Ishikawa (cell line): ENCODE results near the gene C14orf180.

Experiments
- CEBPB ChIP-seq: IDR thresholded peaks from 2 replicates; pipeline ENCODE4 v1.6.1; 2012
- CREB1 ChIP-seq: IDR thresholded peaks from 2 replicates; pipeline ENCODE4 v1.6.1; 2012; ENCODE audit warnings: low read depth
- EGR1 ChIP-seq: IDR thresholded peaks from 2 replicates; pipeline ENCODE4 v1.6.1; 2012
- EP300 ChIP-seq: IDR thresholded peaks from 2 replicates; pipeline ENCODE4 v1.6.1; 2012; ENCODE audit warnings: borderline replicate concordance
- FOXM1 ChIP-seq: IDR thresholded peaks from 2 replicates; pipeline ENCODE4 v1.6.1; 2012; ENCODE audit warnings: low read depth, borderline replicate concordance
- NFIC ChIP-seq: IDR thresholded peaks from 2 replicates; pipeline ENCODE4 v1.6.1; 2012
- RAD21 ChIP-seq: IDR thresholded peaks from 2 replicates; pipeline ENCODE4 v1.6.1; 2012; ENCODE audit warnings: low read depth
- TAF1 ChIP-seq: IDR thresholded peaks from 2 replicates; pipeline ENCODE4 v1.6.1; 2012; ENCODE audit warnings: low read depth, mild to moderate bottlenecking
- TCF12 ChIP-seq: IDR thresholded peaks from 2 replicates; pipeline ENCODE4 v1.6.1; 2012; ENCODE audit warnings: low read depth
- TEAD4 ChIP-seq: IDR thresholded peaks from 2 replicates; pipeline ENCODE4 v1.6.1; 2012
- YY1 ChIP-seq: IDR thresholded peaks from 2 replicates; pipeline ENCODE4 v1.6.1; 2012; ENCODE audit warnings: low read depth
- ZBTB7A ChIP-seq: IDR thresholded peaks from 2 replicates; pipeline ENCODE4 v1.6.1; 2012; ENCODE audit warnings: low read depth
- TF ChIP-seq, protein P1 (sequence below): IDR thresholded peaks from 2 replicates; pipeline ENCODE4 v1.6.1; 2012
- TF ChIP-seq, protein P2 (sequence below): IDR thresholded peaks from 2 replicates; pipeline ENCODE4 v1.6.1; 2012
- TF ChIP-seq, protein P3 (sequence below): IDR thresholded peaks from 2 replicates; pipeline ENCODE4 v1.6.1; 2012; ENCODE audit warnings: low read depth, mild to moderate bottlenecking

Gene C14orf180

DNA sequence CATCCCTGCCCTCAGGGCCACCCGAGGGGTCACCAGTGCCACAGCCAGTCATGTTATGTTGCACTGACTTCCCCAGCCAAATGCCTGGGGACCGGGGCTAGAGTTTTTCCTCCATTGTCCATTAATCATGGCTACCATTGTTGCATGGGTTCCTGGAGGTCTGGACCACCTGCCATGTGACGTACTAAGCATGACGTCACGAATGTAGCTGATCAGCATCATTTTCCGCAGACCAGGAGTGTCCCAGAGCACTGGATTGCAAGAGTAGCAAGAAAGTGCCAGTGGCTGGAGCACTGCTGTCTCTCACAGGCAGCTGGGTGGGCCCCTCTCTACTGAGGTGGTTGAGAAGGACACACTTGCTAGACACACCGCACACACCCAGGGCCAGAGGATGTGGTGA, 6.9 kb upstream of the C14orf180 start:
- TF ChIP-seq, protein P1, sequence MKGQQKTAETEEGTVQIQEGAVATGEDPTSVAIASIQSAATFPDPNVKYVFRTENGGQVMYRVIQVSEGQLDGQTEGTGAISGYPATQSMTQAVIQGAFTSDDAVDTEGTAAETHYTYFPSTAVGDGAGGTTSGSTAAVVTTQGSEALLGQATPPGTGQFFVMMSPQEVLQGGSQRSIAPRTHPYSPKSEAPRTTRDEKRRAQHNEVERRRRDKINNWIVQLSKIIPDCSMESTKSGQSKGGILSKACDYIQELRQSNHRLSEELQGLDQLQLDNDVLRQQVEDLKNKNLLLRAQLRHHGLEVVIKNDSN = no peak

DNA sequence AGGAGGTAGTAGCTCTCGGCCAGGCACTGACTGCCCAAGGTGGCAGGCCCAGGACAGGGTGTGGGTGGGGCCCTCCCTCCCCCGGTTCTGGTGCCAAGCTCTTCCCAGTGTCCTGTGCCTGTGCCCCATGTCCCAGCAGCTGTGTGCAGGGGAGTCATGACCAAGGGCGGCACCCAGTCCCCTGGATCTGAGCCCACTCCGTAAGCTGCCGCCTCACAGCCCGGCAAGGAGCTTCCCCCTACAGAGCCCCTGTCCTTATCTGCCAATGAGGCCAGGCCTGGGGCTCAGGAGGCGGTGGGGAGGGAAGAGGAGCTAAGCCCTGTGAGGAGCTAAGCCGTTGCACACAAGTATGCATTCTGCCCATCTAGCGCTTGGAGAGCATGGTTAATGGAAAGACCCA, 5.6 kb upstream of the C14orf180 start:
- TF ChIP-seq, protein P2, sequence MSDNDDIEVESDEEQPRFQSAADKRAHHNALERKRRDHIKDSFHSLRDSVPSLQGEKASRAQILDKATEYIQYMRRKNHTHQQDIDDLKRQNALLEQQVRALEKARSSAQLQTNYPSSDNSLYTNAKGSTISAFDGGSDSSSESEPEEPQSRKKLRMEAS = no peak
- TF ChIP-seq YY1 (no peak), RAD21 (no peak), CEBPB (no peak), CREB1 (no peak), EGR1 (no peak), TCF12 (no peak), NFIC (no peak), TEAD4 (no peak), TAF1 (no peak), ZBTB7A (no peak), FOXM1 (no peak), EP300 (no peak)
- TF ChIP-seq, protein P3, sequence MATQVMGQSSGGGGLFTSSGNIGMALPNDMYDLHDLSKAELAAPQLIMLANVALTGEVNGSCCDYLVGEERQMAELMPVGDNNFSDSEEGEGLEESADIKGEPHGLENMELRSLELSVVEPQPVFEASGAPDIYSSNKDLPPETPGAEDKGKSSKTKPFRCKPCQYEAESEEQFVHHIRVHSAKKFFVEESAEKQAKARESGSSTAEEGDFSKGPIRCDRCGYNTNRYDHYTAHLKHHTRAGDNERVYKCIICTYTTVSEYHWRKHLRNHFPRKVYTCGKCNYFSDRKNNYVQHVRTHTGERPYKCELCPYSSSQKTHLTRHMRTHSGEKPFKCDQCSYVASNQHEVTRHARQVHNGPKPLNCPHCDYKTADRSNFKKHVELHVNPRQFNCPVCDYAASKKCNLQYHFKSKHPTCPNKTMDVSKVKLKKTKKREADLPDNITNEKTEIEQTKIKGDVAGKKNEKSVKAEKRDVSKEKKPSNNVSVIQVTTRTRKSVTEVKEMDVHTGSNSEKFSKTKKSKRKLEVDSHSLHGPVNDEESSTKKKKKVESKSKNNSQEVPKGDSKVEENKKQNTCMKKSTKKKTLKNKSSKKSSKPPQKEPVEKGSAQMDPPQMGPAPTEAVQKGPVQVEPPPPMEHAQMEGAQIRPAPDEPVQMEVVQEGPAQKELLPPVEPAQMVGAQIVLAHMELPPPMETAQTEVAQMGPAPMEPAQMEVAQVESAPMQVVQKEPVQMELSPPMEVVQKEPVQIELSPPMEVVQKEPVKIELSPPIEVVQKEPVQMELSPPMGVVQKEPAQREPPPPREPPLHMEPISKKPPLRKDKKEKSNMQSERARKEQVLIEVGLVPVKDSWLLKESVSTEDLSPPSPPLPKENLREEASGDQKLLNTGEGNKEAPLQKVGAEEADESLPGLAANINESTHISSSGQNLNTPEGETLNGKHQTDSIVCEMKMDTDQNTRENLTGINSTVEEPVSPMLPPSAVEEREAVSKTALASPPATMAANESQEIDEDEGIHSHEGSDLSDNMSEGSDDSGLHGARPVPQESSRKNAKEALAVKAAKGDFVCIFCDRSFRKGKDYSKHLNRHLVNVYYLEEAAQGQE = no peak
- TF ChIP-seq, protein P1 = no peak

DNA sequence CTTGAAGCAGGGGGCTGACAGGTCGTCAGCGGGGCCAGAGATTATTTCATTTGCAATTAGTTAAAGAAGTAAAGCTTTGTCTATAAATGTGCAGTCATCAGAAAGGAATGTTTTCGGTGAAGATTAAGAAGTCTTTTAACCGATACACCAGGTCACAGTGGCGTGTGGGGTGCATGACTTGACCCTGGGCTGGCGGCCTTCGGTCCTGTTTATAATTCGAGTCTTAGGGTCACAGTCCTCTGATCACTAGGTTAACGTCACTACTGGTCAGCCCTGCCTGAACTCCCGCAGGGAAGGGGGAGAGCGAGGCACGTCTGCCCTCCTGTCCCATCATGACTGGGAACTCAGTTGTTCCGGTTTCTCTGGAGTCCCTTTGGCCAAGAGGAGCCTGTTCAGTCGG, 5.0 kb upstream of the C14orf180 start:
- TF ChIP-seq TEAD4 (no peak), EP300 (no peak), CREB1 (no peak), YY1 (no peak), EGR1 (no peak), ZBTB7A (no peak), RAD21 (no peak), TCF12 (no peak), FOXM1 (no peak), TAF1 (no peak), CEBPB (no peak)
- TF ChIP-seq, protein P1 = no peak
- TF ChIP-seq, protein P2 = no peak
- TF ChIP-seq, protein P3 = no peak

DNA sequence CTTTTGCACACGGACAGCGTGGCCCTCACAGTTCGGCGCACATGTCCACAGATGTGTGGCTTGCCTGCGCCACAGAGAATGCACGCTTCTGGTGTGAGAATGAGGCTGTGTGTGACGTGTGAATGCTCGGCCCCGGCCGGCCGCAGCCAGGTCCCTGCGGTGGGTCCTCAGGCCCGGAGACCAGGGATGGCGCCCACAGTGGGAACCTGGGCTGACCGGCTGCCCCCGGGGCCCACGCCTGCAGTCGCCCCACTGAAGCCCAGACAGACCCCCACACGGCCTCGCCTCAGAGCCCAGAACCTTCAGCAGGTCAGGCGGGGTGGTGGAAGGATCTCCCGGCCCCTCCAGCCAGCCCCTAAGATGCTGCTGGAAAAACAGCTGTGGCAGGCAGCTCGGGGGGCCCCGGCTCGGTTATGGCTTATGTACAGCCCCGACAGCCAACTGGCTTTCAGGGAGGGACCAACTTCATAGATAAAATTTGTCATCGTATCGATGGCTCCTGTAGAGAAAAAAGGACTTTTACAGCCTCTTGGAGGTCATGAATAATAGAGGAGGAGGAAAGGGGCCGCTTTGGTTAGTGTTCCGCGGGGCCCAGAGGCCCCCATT, 4.5 kb upstream of the C14orf180 start:
- TF ChIP-seq TEAD4 (no peak), TAF1 (no peak), CEBPB (no peak), RAD21 (no peak)

DNA sequence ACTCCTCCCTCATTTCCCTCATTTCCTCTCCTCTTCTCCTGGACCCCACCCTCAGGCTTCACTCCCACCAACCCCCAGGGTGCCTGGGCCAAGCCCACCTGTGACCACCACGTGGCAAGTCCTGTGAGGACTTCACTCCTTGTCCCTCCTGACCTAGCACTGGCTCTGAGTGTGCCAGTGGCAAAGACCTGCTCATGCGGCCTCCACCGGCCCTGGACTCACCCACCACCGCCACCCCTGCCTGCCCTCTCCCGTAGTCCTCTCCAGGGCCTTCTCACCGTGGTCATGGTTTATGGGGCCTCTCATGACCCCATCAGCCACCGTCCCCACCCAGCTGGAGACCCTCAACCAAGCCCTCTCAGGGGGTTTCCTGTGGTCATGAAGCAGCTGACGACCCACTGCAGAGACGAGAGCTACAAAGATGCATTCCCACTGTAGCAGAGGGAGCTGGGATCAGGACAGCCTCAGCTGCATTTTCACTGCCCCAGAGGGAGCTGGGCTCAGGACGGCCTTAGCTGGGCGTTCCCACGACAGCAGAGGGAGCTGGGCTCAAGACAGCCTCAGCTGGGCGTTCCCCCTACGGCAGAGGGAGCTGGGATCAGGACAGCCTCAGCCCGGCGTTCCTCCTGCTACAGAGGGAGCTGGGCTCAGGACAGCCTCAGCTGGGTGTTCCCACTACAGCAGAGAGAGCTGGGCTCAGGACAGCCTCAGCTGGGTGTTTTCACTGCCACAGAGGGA, 3.2 kb upstream of the C14orf180 start:
- TF ChIP-seq EP300 = no peak
- TF ChIP-seq, protein P1 = no peak
- TF ChIP-seq, protein P3 = no peak
- TF ChIP-seq TCF12 = no peak
- no peak for TF ChIP-seq ZBTB7A
- TF ChIP-seq, protein P2 = no peak
- TF ChIP-seq EGR1 = no peak
- no peak for TF ChIP-seq TAF1
- TF ChIP-seq FOXM1 = no peak
- no peak for TF ChIP-seq RAD21
- TF ChIP-seq CEBPB = no peak
